Esophagus squamous epithelium (tissue), 5 donors: ENCODE results near the gene ACAP3. TPM values are rescaled to one million over a fixed set of nuclear protein-coding genes. Genes with fewer than 3 reads are reported as not detected.

Experiments
- DNase-seq: peaks from one replicate; lab custom pipeline; 2025; lab: John Stamatoyannopoulos, UW
- H3K27ac ChIP-seq, 4 donors: fragments of 200-600 bp; sonication (generic); one replicate each; pipeline ENCODE4 v1.5.1; 2016 to 2019; ENCODE audit warnings: mild to moderate bottlenecking in 1 of 4
- H3K27me3 ChIP-seq, 4 donors: fragments of 200-600 bp; sonication (generic); 1 replicate in 3 of 4; 2 replicates in 1 of 4; pipeline versions ENCODE4 v1.5.1 to v1.6.0; 2017 to 2021; ENCODE audit warnings: antibody characterized with exemption in 1 of 4
- H3K36me3 ChIP-seq, 3 donors: fragments of 200-600 bp; sonication (generic); one replicate each; pipeline ENCODE4 v1.5.1; 2016 to 2019
- H3K4me1 ChIP-seq, 3 donors: fragments of 200-600 bp; sonication (generic); one replicate each; pipeline ENCODE4 v1.5.1; 2017 to 2019
- H3K4me3 ChIP-seq, 4 donors: fragments of 200-600 bp; sonication (generic); 1 replicate in 3 of 4; 2 replicates in 1 of 4; pipeline ENCODE4 v1.5.1; 2016 to 2019; ENCODE audit warnings: mild to moderate bottlenecking in 2 of 4, moderate library complexity in 1 of 4
- H3K9me3 ChIP-seq, 3 donors: fragments of 200-600 bp; sonication (generic); one replicate each; pipeline ENCODE4 v1.5.1; 2016 to 2019
- POLR2A ChIP-seq, 4 donors: fragments of 450-650 bp; IDR thresholded peaks; one replicate each; pipeline ENCODE4 v1.6.1; 2017; ENCODE audit warnings: antibody characterized with exemption in 4 of 4, mild to moderate bottlenecking in 4 of 4, moderate library complexity in 3 of 4
- WGBS, 2 donors: methylation state at CpG; one replicate each; pipeline ENCODE4 v1.1.5; 2018; 5-methylcytosine and 5-hydroxymethylcytosine counted together
- intact Hi-C: fragments of 100-400 bp; cut with DNase I; formaldehyde crosslinking; loops from one replicate; pipeline ENCODE4 v1.15.0; 2022
- total RNA-seq, 4 donors: library from RNA; depleted of rRNA; stranded (reverse); fragments of >200 nt; gene quantifications; one replicate each; pipeline ENCODE4 v1.1.0, GENCODE V29; 2016
- TF ChIP-seq, protein P1 (sequence below), 6 experiments: fragments of 450-650 bp in 4 of 6; fragments of 200-600 bp in 2 of 6; sonication (generic) in 2 of 6; IDR thresholded peaks; one replicate each; pipeline ENCODE4 v1.5.1; 2016 to 2019; ENCODE audit warnings: antibody characterized with exemption in 6 of 6, mild to moderate bottlenecking in 4 of 6, moderate library complexity in 4 of 6
- donor health status: DM: yes; HTN: yes; CAD: no.

Gene ACAP3
- total RNA-seq, 4 donors from 2014 or later = 36.4 to 66.7 (median 56.9) TPM

DNA sequence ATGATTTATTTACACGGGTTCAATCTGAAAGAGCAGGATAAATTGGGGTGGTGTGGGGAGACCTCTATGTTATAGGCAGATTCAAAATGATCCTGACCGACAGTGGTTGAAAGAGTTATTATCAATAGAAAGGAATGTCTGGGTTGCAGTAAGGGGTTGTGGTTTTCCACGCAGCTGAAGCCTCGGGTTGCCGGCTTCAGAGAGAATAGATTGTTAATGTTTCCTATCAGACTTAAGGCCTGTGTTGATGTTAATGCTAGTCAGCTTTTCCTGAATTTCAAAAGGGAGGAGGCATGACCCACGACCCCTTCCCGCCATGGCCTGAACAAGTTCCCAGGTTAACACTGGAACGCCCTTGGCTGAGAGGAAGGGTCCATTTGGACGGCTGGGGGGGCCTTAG, 31.9 kb downstream of the ACAP3 start:
- H3K4me1 ChIP-seq = peaks cover 25 to 39% (median 26%) of the 10 kb centered on the region in 3 donors
- intact Hi-C loops = no loop called here
- H3K27ac ChIP-seq = no peak overlapping the region
- H3K27me3 ChIP-seq = no peaks in the 10 kb centered on the region
- WGBS, 2 donors = 76 to 81% methylated on average over 9 of the region's 9 CpGs
- H3K9me3 ChIP-seq = no peaks in the 10 kb centered on the region
- TF ChIP-seq POLR2A (IDR thresholded peaks at IDR 0.05) = no peak
- H3K36me3 ChIP-seq = peaks cover 0 to 8% (median 3%) of the 10 kb centered on the region in 3 donors
- no peak overlapping the region for H3K4me3 ChIP-seq
- no peak for DNase-seq

DNA sequence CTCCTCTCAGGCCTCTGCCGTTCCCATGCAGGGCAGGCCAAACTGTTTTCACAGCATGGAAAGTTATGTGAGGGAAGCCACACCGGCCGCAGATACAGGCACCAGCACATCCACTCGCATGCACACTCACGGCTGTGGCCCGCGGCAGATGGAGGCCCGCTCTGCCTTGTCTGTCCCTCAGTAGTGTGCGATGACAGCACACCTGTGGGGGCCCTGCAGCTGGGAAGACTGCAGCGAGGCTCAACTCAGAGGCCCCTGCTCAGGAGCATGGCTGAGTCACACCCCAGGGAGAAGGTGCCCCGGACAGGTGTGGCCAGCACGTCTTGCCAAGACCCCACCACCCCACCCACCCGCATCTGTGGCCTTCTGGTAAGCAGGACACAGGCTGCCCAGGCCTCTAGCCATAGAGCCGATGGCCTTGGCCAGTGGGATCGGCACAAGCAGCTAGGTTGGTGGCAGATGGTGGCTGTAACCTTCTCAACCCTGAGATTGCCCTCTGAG, 32.7 kb downstream of the ACAP3 start:
- Histone ChIP-seq H3K4me3 (no peak overlapping the region), H3K36me3 (peaks cover 0 to 8% (median 3%) of the 10 kb centered on the region in 3 donors), H3K4me1 (peaks cover 33 to 48% (median 34%) of the 10 kb centered on the region in 3 donors), H3K27me3 (no peaks in the 10 kb centered on the region), H3K9me3 (no peaks in the 10 kb centered on the region), H3K27ac (no peak overlapping the region)
- no peak for DNase-seq
- intact Hi-C loops = no loop called here
- 0 to 55% methylated on average over 1 to 2 of the region's 15 CpGs for WGBS, 2 donors
- TF ChIP-seq, protein P1, sequence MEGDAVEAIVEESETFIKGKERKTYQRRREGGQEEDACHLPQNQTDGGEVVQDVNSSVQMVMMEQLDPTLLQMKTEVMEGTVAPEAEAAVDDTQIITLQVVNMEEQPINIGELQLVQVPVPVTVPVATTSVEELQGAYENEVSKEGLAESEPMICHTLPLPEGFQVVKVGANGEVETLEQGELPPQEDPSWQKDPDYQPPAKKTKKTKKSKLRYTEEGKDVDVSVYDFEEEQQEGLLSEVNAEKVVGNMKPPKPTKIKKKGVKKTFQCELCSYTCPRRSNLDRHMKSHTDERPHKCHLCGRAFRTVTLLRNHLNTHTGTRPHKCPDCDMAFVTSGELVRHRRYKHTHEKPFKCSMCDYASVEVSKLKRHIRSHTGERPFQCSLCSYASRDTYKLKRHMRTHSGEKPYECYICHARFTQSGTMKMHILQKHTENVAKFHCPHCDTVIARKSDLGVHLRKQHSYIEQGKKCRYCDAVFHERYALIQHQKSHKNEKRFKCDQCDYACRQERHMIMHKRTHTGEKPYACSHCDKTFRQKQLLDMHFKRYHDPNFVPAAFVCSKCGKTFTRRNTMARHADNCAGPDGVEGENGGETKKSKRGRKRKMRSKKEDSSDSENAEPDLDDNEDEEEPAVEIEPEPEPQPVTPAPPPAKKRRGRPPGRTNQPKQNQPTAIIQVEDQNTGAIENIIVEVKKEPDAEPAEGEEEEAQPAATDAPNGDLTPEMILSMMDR (IDR thresholded peaks at IDR 0.05) = no peak
- no peak for TF ChIP-seq POLR2A (IDR thresholded peaks at IDR 0.05)

DNA sequence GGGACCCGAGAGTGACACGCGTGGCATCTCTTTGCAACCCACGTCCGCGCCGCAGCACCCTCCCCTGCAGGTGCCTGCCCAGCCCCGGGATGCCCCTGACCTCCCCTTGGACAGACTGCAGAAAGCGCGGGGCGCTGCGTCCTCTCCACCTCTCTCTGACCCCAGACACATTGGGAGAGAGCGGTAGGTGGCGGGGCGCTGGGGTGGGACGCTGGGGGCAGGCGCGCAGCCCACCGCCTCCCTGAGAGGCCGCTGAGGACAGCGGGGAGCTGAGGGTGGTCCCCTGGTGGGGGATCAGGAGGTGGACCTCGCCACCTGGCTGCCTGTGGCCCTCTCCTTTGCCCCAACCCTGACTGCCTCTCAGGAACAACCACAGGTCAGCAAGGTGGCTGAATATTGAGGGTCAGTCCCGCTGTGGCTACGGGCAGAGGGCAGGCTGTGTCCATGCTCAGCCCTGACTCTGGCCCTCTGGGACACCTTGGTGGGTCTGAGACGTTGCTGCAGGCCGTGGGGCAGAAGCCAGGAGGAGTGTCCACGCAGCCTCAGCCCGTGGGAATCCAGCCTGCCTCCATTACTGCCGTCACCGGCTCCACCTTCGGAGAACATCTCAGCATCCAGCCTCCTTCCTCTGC, 33.3 kb downstream of the ACAP3 start:
- H3K9me3 ChIP-seq = no peaks in the 10 kb centered on the region
- no peak for TF ChIP-seq POLR2A (IDR thresholded peaks at IDR 0.05)
- TF ChIP-seq, protein P1 (IDR thresholded peaks at IDR 0.05) = no peak
- 50 to 55% methylated on average over 4 to 9 of the region's 31 CpGs for WGBS, 2 donors
- H3K36me3 ChIP-seq = peaks cover 0 to 8% (median 3%) of the 10 kb centered on the region in 3 donors
- DNase-seq = no peak
- peaks cover 34 to 53% (median 35%) of the 10 kb centered on the region in 3 donors for H3K4me1 ChIP-seq
- H3K27ac ChIP-seq = peak overlapping the region; percentile 81 to 95 (median 88)
- intact Hi-C loops = no loop called here
- H3K4me3 ChIP-seq = peak overlapping the region; percentile 59 to 98 (median 77)
- H3K27me3 ChIP-seq = no peaks in the 10 kb centered on the region

DNA sequence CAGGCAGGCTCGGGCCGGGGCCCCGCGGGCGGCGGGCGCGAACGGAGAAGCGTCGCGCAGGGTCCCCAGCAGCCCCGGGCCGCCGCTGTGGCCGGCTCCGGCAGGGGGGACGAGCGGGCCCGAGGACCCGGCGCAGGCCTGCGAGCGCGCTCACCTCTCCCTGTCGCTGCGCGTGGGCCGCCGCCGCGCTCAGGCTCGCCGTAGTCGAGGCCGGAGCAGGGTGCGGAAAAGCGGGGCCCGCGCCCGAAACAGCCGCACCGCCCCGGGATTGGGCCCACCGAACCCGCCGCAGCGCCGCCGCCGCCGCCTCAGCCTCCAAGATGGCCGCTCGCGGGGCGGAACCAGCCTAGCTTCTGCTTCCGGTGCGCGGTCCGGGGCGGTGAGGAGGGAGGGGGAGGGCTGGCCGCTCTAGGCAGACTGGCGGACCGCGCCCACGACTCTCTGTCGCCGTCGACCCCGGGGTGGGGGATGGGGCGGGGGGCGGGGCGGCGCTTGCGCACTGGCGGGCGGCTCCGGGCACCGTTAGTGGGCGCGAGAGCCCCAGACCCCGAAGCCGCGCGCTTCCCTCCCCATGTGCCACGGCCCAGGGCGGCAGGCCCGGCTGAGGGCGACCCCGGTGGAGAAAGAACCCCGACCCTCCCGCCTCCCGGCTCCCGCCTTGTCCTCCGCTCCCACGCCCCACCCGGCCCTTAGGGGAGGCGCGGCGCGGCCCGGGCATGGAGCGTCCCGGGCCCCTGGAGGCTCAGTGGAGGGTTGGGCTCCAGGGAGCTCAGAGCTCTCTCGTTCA, 34.0 kb downstream of the ACAP3 start, which contains the start of gene UBE2J2:
UBE2J2 (minus strand) TSS at position 343 of the 787 bp plus-strand sequence. CDS start 5,862 bp downstream, outside the sequence.
- TF ChIP-seq, protein P1 (IDR thresholded peaks at IDR 0.05) = peak in 1 of 6 experiments; percentile 4
- peak in 2 of 4 donors; percentile 22 to 76 for TF ChIP-seq POLR2A (IDR thresholded peaks at IDR 0.05)
- H3K4me1 ChIP-seq = peaks cover 34 to 54% (median 35%) of the 10 kb centered on the region in 3 donors
- H3K4me3 ChIP-seq = peak within 1 kb of the TSS; percentile 59 to 98 (median 77)
- no peaks in the 10 kb centered on the region for H3K9me3 ChIP-seq
- 0% methylated on average over 5 of the region's 105 CpGs; no CpG with 5 or more reads in 1 of the 2 donors for WGBS, 2 donors
- intact Hi-C loops = no loop called here
- peaks cover 0 to 12% (median 3%) of the 10 kb centered on the region in 3 donors for H3K36me3 ChIP-seq
- peak; percentile 67 for DNase-seq
- H3K27ac ChIP-seq = peak within 1 kb of the TSS; percentile 81 to 95 (median 88)
- no peaks in the 10 kb centered on the region for H3K27me3 ChIP-seq

DNA sequence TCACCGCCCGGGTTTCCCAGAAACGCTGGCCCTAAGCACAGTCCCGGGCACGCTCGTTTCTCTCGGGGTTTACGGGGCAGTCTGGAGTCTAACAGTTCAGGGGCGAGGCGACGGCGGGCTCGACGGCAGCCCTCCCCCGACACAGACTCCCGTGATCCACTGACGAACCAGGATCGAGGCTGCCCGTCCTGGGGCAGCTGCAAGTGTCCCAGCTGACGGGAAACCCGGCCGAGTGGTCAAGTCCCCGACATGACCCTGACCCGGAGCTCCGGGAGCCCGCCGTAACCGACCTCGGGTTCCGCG, 34.6 kb downstream of the ACAP3 start:
- intact Hi-C loops = no loop called here
- no peak for TF ChIP-seq POLR2A (IDR thresholded peaks at IDR 0.05)
- TF ChIP-seq, protein P1 (IDR thresholded peaks at IDR 0.05) = no peak
- Histone ChIP-seq H3K4me1 (peaks cover 34 to 59% (median 35%) of the 10 kb centered on the region in 3 donors), H3K27ac (peak overlapping the region; percentile 81 to 95 (median 88)), H3K27me3 (no peaks in the 10 kb centered on the region), H3K36me3 (peaks cover 0 to 17% (median 3%) of the 10 kb centered on the region in 3 donors), H3K4me3 (peak overlapping the region; percentile 59 to 98 (median 77)), H3K9me3 (no peaks in the 10 kb centered on the region)
- DNase-seq = no peak
- WGBS, 2 donors = no CpG with 5 or more reads among the region's 31 CpGs
